ENCODE data around the gene TRIP13.

TRIP13 gene

GRCh38 chr5:945691-946551 is 53.2 kb downstream of the TRIP13 start:
- H3K4me3 ChIP-seq (ENCODE audit: low read depth, low read length), result no peak overlapping the region
- TF ChIP-seq, protein P1, sequence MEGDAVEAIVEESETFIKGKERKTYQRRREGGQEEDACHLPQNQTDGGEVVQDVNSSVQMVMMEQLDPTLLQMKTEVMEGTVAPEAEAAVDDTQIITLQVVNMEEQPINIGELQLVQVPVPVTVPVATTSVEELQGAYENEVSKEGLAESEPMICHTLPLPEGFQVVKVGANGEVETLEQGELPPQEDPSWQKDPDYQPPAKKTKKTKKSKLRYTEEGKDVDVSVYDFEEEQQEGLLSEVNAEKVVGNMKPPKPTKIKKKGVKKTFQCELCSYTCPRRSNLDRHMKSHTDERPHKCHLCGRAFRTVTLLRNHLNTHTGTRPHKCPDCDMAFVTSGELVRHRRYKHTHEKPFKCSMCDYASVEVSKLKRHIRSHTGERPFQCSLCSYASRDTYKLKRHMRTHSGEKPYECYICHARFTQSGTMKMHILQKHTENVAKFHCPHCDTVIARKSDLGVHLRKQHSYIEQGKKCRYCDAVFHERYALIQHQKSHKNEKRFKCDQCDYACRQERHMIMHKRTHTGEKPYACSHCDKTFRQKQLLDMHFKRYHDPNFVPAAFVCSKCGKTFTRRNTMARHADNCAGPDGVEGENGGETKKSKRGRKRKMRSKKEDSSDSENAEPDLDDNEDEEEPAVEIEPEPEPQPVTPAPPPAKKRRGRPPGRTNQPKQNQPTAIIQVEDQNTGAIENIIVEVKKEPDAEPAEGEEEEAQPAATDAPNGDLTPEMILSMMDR (IDR thresholded peaks at IDR 0.05; ENCODE audit: low read depth, low read length), result no peak

- TF ChIP-seq, protein P1 (IDR thresholded peaks at IDR 0.05; ENCODE audit: low read depth, low read length), result no peak
- no peak overlapping the region for H3K4me3 ChIP-seq (ENCODE audit: low read depth, low read length)
These were observed 54.3 kb downstream of the TRIP13 start for GRCh38 chr5:946720-947625.

GRCh38 chr5:947626-948471 is 55.2 kb downstream of the TRIP13 start:
- no peak overlapping the region for H3K4me3 ChIP-seq (ENCODE audit: low read depth, low read length)
- TF ChIP-seq, protein P1 (IDR thresholded peaks at IDR 0.05; ENCODE audit: low read depth, low read length), result 0 out of 2 replicates have a peak, but pooled peaks have one; percentile 1

DNA sequence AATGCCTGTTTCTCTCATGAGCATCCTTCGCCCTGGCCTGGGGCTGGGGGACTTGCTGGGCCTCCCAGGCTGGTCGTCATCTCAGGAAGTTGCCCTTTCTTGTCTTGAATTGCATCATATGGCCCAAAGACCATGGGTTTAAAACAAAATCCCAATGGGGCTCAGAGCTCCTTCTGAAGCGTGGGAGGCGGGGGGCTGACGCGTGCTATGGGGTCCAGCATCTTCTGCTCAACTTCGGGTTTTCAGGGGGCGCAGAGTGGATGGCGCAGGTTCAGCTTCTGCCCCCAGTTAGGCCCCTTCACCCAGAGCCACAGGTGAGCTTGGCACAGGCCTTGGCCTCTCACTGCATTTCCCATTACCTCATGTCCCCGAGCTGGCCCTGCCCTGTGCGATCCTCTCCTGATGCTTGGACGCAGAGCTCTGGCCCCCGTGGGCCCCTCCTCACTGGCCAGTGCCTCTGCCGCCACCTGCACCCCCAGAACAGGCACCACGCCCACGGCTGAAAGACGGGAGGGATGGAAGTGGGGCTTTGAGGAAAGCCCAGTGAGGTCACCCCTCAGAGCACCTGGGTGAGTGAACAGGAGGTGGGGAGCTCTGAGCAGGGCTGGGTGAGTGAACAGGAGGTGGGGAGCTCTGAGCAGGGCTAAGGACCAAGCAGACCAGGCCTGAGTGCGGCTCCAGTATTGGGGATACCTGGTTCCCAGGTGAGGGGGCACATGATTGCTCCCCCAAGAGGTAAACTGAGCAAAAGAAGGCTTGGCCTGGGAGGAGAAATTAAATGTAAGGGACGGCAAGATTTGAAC is 56.0 kb downstream of the TRIP13 start:
- TF ChIP-seq, protein P1 (IDR thresholded peaks at IDR 0.05; ENCODE audit: low read depth, low read length), result no peak

GRCh38 chr5:949275-949543 is 56.5 kb downstream of the TRIP13 start:
- TF ChIP-seq, protein P1 (IDR thresholded peaks at IDR 0.05; ENCODE audit: low read depth, low read length), result no peak
- H3K4me3 ChIP-seq (ENCODE audit: low read depth, low read length), result no peak overlapping the region

More for the DNA sequence above, 56.0 kb downstream of the TRIP13 start:
- H3K4me3 ChIP-seq (ENCODE audit: low read depth, low read length), result no peak overlapping the region

DNA sequence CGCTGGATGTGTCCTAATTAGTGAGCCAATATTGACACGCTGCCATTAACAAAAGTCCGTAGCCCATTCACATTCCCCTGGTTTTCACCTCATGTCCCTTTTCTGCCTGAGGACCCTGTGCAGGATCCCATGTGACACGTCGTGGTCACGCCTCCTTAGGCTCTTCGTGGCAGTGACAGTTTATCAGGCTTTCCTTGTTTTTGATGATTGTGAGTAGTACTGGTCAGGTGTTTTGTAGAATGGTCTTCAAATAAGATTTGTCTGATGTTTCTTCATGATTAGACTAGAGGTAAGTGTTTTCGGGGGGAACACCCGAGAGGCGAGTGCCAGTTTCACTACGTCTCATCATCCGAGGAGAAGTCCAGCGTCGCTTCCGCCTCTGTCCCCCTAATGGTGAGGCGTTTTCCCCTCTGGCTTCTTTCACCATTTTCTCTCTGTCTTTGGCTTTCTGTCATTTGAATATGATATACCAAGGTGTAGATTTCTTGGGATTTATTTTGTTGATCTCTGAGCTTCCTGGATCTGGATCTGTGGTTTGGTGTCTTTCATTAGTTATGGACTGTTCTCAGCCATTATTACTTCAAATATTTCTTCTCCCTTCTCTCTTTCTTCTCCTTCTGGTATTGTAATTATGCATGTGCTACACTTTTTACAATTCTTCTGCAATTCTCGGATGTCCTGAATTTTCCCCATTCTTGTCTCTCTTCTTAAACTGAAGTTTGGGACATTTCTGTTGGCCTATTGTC is 57.3 kb downstream of the TRIP13 start:
- no peak overlapping the region for H3K4me3 ChIP-seq (ENCODE audit: low read depth, low read length)
- TF ChIP-seq, protein P1 (IDR thresholded peaks at IDR 0.05; ENCODE audit: low read depth, low read length), result no peak

Measured in WI38 (cell line).